ENCODE results near the gene AQP6.
"Not testable (repeated sequence)": the region's sequence is repeated elsewhere in the genome, so short reads cannot be mapped to it uniquely, and the experiment has no call there.

The AQP6 gene

DNA sequence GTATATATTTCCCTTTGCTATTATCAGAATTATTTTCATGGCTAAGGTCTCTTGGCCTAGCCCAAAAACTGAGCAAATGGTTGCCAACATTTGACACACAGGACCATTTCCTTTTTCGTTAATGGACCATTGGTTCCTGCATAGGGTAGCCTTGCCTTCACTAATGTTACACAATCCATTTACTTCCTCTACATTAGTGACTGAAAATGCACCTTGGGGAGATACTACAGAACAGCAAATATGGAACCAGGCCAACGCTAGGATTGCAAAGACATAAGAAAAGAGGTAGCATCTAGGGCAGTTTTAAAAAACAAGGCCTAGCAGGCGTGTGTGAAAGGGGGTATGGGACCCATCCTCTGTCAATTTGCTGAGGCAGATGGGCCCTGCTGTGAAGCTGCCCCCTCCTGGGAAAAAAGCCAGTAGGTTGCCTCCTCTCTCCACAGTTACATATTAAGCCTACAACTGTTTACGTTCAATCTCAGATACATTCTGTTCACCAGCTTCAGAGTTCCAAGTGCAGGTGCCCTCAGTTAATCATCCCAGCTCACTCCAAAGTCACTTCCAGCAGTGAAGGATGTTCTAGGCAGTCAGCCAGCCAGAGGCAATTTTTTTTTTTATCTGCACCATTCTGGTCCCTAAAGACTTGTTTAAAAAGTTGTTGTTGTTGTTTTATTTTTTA is 15.0 kb downstream of the AQP6 start:
- no peak overlapping the region for H3K4me3 ChIP-seq (replicated peaks in 1 of 2; ENCODE audit: low read depth in 2 of 2, low read length in 2 of 2)
- TF ChIP-seq, protein P1, sequence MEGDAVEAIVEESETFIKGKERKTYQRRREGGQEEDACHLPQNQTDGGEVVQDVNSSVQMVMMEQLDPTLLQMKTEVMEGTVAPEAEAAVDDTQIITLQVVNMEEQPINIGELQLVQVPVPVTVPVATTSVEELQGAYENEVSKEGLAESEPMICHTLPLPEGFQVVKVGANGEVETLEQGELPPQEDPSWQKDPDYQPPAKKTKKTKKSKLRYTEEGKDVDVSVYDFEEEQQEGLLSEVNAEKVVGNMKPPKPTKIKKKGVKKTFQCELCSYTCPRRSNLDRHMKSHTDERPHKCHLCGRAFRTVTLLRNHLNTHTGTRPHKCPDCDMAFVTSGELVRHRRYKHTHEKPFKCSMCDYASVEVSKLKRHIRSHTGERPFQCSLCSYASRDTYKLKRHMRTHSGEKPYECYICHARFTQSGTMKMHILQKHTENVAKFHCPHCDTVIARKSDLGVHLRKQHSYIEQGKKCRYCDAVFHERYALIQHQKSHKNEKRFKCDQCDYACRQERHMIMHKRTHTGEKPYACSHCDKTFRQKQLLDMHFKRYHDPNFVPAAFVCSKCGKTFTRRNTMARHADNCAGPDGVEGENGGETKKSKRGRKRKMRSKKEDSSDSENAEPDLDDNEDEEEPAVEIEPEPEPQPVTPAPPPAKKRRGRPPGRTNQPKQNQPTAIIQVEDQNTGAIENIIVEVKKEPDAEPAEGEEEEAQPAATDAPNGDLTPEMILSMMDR (IDR thresholded peaks at IDR 0.05; ENCODE audit: low read depth, low read length): no peak
- DNase-seq (ENCODE audit: low read depth in 2 of 2): no peak

GRCh38 chr12:49989400-49989799 is 16.7 kb downstream of the AQP6 start:
- H3K4me3 ChIP-seq (replicated peaks in 1 of 2; ENCODE audit: low read depth in 2 of 2, low read length in 2 of 2); DNase-seq (ENCODE audit: low read depth in 2 of 2): not testable (repeated sequence)

- TF ChIP-seq, protein P1 (IDR thresholded peaks at IDR 0.05; ENCODE audit: low read depth, low read length): no peak
- H3K4me3 ChIP-seq (replicated peaks in 1 of 2; ENCODE audit: low read depth in 2 of 2, low read length in 2 of 2): no peak overlapping the region
Observed at GRCh38 chr12:49990273-49990672, 17.5 kb downstream of the AQP6 start.

DNA sequence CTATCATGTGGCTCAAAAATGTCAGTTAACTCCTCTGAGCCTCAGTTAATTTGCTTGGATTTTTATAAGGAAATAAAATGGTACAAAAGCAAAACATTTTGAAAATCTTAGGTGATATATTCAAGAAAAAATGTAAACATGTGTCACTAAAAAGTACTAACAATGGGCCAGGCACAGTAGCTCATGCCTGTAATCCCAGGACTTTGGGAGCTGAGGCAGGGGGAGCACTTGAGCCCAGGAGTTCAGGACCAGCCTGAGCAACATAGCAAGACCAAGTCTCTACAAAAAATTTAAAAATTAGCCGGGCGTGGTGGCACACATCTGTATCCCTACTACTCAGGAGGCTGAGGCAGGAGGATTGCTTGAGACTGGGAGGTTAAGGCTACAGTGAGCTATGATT is 25.7 kb downstream of the AQP6 start:
- no peak for DNase-seq (ENCODE audit: low read depth in 2 of 2)
- no peak overlapping the region for H3K4me3 ChIP-seq (replicated peaks in 1 of 2; ENCODE audit: low read depth in 2 of 2, low read length in 2 of 2)
- TF ChIP-seq, protein P1 (IDR thresholded peaks at IDR 0.05; ENCODE audit: low read depth, low read length): no peak

More at GRCh38 chr12:49990273-49990672, 17.5 kb downstream of the AQP6 start:
- DNase-seq (ENCODE audit: low read depth in 2 of 2): peak; percentile 63 to 66

GRCh38 chr12:50003595-50003994 is 30.8 kb downstream of the AQP6 start:
- DNase-seq (ENCODE audit: low read depth in 2 of 2): peak in 1 of 2 donors; percentile 71
- TF ChIP-seq, protein P1 (IDR thresholded peaks at IDR 0.05; ENCODE audit: low read depth, low read length): no peak
- no peak overlapping the region for H3K4me3 ChIP-seq (replicated peaks in 1 of 2; ENCODE audit: low read depth in 2 of 2, low read length in 2 of 2)

GRCh38 chr12:50004696-50005095 is 31.9 kb downstream of the AQP6 start:
- TF ChIP-seq, protein P1 (IDR thresholded peaks at IDR 0.05; ENCODE audit: low read depth, low read length): no peak
- DNase-seq (ENCODE audit: low read depth in 2 of 2): no peak
- H3K4me3 ChIP-seq (replicated peaks in 1 of 2; ENCODE audit: low read depth in 2 of 2, low read length in 2 of 2): no peak overlapping the region

DNA sequence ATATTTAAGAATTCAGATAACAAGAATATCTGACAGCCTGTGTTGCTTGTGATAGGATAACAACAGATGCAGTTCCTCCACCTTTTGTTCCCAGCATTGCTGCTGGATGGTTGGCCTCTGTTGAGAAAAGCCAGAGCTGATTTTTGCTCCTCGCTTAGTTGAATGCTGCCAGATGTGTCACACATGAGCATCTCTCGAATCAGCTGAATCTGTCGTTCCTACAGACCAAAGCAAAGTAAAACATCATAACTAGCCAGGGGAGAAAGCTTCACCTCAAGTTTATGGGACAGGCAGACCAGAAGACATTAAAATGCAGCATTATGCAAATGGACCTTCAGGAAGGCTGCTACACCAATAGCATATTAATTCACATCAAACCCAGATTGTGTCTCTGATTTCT is 32.4 kb downstream of the AQP6 start:
- TF ChIP-seq, protein P1 (IDR thresholded peaks at IDR 0.05; ENCODE audit: low read depth, low read length): no peak
- H3K4me3 ChIP-seq (replicated peaks in 1 of 2; ENCODE audit: low read depth in 2 of 2, low read length in 2 of 2): no peak overlapping the region
- no peak for DNase-seq (ENCODE audit: low read depth in 2 of 2)

All from cardiac fibroblast (primary cell).